SHP77 (cell line): ENCODE measurements around the gene FNDC3B.
"Not testable (repeated sequence)": the region's sequence is repeated elsewhere in the genome, so short reads cannot be mapped to it uniquely, and the experiment has no call there.

ENCODE experiments used
- DNase-seq, 2 experiments: peaks; one replicate each; lab custom pipeline; 2025; lab: John Stamatoyannopoulos, UW

FNDC3B gene

GRCh38 chr3:172236771-172237742 lies 197.7 kb downstream of the FNDC3B start:
- DNase-seq = no peak

- no peak for DNase-seq
Observed at GRCh38 chr3:172238188-172238587, 198.8 kb downstream of the FNDC3B start.

DNA sequence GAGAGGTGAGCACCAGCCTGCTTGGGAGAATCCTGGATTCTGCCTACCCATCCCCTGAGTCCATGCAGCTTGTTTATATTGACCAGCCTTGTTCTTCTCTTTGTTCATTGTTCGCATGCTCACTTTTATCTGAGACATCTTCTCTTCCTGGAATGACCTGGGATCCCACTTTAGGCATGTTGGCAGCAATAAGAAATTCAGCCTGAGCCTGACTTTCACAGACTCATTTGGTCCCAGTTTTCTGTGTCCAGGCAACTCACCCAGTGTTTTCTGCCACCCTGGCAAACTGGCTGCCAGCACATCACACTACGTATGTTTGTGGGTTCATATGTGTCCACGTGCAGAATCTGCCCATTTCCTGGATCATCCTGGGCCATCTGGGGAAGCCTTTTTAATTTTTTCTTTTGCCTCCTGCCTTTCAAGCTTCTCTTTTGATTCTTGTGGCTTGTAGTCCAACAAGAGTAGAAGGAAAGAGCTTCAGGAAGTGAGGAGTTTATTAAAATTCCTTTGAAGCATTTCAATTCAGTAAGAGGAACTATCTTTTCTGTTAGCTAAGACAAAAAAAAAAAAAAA lies 199.9 kb downstream of the FNDC3B start:
- DNase-seq = no peak

DNA sequence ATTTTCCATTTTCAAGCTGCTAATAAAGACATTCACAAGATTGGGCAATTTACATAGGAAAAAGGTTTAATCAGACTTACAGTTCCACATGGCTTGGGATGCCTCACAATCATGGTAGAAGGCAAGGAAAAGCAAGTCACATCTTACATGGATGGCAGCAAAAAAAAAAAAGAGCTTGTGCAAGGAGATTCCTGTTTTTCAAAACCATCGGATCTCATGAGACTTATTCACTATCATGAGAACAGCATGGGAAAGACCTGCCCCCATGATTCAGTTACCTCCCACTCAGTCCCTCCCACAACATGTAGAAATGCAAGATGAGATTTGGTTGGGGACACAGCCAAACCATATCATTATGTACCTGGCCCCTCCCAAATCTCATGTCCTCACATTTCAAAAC lies 202.0 kb downstream of the FNDC3B start:
- no peak for DNase-seq

- not testable (repeated sequence) for DNase-seq
Observed at GRCh38 chr3:172242471-172242870, 203.1 kb downstream of the FNDC3B start.

DNA sequence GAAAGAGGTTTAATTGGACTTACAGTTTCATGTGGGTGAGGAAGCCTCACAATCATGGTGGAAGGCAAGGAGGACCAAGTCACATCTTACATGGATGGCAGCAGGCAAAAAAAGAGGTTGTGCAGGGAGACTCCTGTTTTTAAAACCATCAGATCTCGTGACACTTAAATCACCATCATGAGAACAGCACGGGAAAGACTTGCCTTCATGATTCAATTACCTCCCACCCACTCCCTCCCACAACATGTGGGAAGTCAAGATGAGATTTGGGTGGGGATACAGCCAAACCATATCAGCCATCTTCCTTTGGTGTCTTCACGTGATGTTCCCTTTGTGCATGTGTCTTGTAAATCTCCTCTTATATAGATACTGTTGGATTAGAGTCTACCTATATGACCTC lies 204.0 kb downstream of the FNDC3B start:
- DNase-seq = not testable (repeated sequence)

DNA sequence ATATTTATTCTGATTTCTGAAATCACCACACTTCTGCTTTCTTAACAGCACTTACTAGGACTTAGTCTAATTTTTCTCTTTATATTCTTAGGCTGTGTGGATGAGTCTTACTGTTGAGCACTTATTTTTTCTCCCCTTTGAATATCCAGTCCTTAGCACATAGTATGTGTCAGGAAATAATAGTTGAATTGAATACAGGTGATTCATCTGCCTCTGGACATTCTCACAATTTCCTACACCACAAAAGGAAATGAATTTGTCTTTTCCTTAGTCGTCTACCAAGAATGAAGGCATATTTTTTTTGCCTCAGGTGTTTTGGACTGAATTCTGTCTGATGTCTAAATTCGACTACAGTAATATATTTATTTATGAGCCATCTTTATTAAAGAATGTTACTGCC lies 204.6 kb downstream of the FNDC3B start:
- DNase-seq = no peak

GRCh38 chr3:172245241-172245640 lies 205.9 kb downstream of the FNDC3B start:
- no peak for DNase-seq

DNA sequence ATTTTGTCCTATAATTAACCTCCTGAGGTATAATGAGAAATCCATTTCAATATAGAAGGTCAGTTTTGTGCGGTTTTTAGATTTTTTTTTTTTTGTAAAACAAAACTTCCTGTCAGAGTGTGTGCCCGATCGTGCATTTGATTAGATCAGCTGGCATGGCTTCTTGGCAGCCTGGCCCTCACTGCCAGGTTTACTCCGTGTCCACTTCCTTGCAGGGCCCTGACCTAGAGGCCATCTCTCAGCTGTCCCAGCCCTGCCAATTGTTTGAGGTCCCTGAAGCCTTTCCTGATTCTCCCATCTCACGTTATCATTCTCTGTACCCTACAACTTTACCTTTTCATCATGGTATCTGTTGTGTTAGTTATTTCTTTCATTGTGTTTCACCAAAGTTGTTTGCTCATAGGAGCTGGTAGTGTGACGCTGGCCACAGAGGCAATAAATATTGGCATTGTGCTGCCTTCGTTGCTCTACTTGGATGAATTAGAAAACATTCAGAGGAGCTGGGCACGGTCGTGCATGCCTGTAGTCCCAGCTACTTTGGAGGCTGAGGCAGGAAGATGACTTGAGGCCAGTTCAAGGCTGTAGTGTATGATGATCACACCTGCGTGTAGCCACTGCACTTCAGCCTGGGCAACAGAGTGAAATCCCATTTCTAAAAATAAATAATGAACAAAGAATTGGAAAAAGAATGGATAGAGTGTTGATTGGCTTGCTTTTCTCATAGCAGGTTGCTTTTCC lies 206.9 kb downstream of the FNDC3B start:
- no peak for DNase-seq

DNA sequence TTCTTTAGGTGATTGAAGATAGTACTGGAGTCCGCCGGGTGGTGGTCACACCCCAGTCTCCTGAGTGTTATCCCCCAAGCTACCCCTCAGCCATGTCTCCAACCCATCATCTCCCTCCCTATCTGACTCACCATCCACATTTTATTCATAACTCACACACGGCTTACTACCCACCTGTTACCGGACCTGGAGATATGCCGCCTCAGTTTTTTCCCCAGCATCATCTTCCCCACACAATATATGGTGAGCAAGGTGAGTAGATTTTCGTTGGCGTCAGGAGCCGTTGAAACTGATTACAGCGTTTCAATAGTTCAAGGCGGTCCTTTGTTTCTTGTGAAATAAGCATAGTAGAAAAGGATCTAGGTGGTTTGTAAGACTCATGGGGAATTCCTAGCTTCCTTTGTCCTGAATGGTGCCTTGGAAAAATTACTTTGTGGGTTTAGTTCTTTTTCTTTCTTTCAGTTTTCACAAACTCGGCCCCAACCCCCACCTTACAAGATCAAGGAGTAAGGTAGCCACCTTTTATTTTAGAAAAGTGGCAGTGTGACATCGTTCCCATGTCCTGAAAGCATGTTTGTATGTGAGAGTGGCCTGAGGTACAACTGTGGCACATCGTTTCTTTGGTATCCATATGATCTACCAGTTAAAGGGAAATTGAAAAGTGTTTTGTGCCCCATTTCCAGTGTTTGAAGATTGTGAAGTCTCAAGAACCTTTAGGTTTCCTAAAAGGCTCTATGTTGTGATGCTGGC lies 208.3 kb downstream of the FNDC3B start:
- DNase-seq = no peak

GRCh38 chr3:172249039-172249438 lies 209.7 kb downstream of the FNDC3B start:
- no peak for DNase-seq

- DNase-seq = no peak
Observed at GRCh38 chr3:172251211-172251610, 211.8 kb downstream of the FNDC3B start.

DNA sequence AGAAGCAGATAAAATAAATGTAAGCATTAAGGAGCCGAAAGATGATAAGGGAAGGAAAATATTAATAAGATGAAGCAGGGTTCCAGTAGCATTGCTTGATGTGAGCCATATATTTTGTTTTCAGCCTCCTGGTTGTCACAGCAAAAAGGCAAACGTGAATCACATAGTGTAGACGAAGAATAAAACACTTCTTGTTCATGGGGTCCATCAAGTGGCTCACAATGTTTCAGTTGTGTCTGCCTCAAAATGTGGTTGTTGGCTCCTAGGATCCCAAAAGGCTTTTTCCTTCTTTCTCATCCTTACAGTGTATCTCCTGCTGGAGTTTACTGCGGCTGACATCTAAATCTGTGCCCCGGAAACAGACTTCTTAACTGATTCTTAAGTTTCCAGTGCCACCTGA lies 213.8 kb downstream of the FNDC3B start:
- DNase-seq = no peak

- DNase-seq = no peak
Observed at GRCh38 chr3:172254542-172254941, 215.2 kb downstream of the FNDC3B start.

- not testable (repeated sequence) for DNase-seq
Observed at GRCh38 chr3:172255321-172255720, 215.9 kb downstream of the FNDC3B start.

DNA sequence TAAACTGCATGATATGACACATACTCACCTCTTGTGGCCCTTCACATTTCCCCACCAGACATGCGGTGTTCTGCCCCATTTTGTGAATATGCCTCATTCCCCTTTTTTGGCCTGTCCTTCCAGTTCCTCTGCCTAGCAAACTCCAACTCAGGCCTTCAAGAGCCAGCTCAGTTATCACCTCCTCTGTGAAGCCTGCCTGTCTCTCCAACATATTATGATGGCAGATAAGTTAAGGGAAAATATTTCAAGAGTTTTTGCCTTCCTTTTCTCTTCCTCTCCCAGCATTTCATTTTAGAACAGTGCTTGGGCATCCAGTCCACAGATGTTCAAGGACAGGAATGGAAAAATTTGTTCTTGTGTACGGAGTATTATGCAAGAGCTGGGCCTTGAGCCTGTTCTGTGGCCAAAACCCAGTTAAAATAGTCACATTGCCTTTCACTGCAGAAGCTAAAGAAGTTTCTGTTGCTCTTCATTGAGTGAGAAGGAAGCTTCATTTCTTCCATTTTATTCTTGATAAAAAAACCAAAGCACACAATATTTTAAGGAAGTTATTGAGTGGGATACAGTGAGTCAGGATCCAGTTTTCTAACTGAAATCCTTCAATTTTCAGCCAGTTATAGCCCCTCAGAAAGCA lies 216.8 kb downstream of the FNDC3B start:
- DNase-seq = no peak

DNA sequence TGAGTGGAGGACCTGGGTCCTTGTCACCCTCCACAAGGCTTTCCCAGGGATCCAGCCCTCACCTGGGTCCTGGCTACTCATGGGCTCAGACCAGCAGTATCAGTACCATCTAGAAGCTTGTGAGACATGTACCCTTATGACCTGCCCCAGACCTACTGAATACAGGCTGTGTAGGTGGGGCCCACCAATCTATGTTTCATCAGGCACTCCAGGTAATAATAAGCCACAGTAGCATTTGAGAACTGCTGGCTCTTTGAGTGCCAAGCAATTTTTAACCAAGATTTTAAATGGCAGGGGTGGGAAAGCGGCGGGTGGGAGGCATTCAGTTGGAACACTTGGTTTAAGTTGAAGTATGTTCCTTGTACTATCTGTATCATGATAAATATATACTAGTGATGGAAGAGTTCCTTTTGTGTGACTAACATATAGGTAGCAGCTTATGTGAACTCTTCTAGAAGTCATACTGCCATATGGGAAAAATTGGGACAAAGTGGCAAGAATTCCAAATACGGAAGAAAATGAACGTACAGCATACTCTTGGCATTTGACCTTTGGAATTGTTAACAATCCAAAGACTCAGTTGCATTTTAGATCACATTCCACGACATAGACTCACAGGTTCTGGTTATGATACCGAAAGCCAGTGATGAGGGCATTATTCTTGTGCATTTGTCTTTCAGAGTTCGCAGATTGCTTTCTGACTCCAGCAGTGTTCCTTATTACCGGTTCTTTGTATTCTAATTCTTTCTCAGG lies 218.4 kb downstream of the FNDC3B start:
- DNase-seq = no peak

DNA sequence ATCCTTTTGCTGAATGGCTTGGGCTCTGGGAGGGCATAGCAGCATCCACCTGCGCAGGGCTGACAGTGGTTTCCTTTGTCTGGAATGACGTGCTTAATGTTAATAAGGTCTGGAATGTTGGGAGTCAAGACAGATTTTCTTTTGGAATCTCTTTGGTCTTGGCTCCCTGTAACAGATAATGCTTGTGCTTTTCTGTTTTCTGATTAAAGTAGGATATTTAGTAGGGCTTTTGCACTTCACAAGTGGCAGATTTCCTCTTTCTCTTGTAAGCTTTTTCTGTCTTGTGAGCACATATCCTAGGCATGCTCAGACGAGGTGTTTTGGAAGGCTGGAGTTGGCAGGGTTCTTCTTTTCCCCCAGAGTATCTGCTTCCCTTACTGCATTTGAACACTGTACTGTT lies 219.2 kb downstream of the FNDC3B start:
- no peak for DNase-seq

DNA sequence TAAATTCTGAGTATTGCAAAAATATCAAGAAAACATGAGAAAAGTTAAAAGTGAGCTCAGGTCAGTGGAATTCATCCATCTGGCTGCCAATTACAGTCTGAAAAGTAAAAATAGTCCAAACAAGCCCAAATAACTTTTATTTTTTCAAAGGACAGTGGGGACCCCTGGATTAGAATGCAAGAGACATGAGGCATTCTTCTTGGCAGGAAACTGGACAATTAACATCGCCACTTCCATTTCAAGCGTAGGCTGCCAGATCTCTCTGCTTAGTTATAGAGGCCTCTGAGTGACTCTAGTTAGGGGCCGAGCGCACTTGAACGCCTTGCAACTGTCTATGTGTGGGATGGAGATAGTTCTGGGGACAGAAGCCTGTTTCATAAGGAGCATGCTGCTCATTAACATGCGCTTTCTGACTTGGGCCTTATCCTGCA lies 219.7 kb downstream of the FNDC3B start:
- no peak for DNase-seq

- no peak for DNase-seq
Observed at GRCh38 chr3:172259726-172260248, 220.4 kb downstream of the FNDC3B start.
